Adipose tissue (tissue), 3 donors: ENCODE measurements around the gene MCAM. TPM values are rescaled to one million over a fixed set of nuclear protein-coding genes. Genes with fewer than 3 reads are reported as not detected.

Experiments
- H3K27ac ChIP-seq: one replicate; pipeline ENCODE4 v1.5.1; 2013; ENCODE audit warnings: low read depth, low read length
- WGBS, 3 donors: extraction: QIAGEN DNeasy Blood & Tissue Kit; methylation state at CpG; one replicate each; pipeline ENCODE4 v1.1.7; 2013; 5-methylcytosine and 5-hydroxymethylcytosine counted together
- polyA plus RNA-seq, 3 donors: library from polyadenylated mRNA; stranded (reverse); fragments of 200-250 nt; gene quantifications; one replicate each; pipeline ENCODE4 v1.2.3, GENCODE V29; 2013
- donor health status: healthy with polysubstance abuse.
- donor health status: Bipolar disorder and iron deficiency.
- donor health status: healthy.

MCAM gene
- polyA plus RNA-seq, 3 donors, result 45.3 to 517 (median 120) TPM

DNA sequence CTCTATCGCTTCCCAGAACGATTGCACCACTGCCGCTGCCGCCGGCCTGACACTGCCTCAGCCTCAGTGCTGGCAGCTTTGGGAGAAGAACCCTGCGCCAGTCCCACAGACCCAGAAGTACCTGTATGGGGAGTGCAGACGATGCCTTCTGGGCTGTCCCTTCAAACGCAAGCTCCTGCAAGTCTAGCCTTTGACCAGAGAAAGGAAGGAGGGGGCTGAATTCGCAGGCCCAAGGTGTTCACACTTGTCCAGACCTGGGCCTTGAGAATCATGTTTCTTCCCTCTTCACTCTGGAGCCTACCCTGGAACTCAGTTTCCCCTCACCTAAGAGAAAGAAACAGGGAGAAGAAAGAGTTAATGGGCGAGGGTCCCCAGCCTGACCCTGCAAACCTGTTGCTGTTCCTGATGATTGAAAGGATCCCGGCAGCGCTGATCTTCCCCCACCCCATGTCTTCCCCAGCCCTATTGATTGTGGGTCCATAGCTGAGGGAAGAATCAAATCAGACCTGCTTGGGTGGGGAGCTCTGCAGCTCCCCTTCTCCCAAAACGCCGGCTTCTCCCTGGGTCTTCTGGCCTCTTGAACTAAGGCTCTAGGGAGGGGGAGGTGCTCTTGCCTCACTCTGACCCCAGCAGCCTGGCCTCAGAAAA lies 786 bp upstream of the MCAM start:
- WGBS, 3 donors, result 53 to 77% (median 57%) methylated on average over 14 of the region's 14 CpGs
- H3K27ac ChIP-seq, result no peak overlapping the region

DNA sequence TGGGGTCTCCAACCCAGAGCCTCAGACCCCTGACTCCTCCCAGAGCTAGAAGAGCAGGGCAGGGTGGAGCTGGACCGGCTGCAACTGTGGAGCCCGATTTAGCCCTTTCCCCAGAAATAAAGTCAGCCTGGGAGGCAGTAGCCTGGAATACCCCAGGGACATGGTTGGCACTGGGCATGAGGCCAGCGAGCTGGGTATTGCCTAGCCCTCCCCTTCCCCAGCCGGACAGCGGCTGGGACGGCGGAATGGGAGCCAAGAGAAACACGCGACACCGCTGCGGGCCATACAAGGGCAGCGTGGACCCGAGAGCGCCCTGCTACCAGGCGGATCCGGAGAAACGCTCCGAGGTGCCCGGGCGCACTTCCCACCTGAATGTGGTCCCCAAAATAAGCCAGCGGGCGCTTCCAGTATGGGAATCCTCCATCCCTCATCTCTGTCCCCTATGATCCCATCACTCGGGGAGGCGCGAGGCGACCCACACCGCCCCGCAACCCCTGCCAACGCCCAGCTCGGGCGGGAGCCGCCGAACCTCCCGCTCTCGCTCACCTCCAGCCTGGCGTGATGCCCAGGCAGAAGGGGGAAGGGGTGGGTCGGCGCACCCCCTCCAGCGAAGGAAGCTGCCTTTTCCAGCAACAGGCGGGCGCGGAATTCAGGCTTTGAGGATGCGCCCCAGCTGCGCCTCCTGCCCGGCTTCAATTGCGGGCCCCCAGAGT lies 758 bp downstream of the MCAM start:
- 0 to 1% (median 1%) methylated on average over 33 to 46 of the region's 46 CpGs for WGBS, 3 donors
- peak overlapping the region; percentile 39 for H3K27ac ChIP-seq

DNA sequence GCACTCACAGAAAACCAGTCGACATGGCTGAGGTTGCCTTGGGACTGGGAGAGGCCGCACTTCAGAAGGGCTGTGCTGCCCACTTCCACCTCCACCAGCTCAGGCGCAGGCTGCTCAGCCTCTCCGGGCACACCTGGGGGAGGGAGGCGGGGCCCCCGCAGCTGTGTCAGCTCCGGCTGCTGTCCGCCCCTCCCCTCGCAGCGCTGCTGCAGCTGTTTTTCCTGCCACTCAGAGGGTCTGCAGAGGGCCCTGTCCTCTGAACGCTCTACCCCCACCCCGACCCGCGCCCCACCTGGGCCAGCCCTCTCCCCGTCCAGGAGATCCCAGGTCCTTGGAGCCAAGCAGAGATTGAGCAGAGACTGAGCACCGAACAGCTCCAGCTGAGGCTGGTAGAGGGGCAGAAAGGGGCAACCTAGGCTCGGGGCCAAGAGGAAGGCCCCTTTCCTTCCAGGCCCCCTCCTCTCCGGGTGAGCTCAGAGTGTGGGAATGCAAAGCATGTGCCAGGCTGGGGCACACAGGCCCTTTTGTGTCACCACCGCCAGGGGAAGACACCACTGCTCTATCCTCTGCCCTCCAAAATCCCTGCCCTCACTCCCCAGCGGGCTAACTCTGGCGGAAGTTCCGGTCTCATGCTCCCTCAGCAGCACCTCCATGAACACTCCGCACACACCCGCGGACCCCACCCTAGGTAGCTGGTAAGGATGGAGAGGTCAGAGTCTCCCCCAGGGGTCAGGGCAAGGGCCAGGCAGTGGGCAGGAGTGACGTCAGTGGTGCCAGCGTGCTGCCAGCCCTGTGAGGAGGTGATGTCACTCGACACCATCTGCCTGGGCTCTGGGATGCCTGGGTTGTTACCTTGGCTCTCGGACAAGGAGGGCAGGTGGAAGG lies 1.6 kb downstream of the MCAM start:
- no peak overlapping the region for H3K27ac ChIP-seq
- 5 to 13% (median 11%) methylated on average over 26 to 29 of the region's 29 CpGs for WGBS, 3 donors

DNA sequence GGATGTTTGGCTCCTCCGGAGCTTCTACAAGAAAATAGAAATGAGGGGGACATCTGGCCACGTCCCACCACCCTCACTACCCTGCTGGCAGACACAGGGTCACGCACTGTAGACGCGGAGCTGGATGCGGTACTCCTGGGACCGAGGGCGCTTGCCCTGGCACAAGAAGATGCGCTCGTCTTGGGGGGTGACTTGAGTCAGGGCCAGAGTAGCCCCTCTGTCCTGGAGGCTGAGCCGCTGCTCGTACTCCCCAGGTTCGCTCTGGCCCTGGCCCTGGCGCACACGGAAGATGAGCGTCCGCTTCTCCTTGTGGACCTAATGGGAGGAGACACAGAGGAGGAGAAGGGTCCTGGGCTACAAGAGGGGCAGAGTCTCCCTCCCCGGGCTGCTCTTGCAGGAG lies 2.2 kb downstream of the MCAM start:
- 59 to 76% (median 63%) methylated on average over 18 of the region's 18 CpGs for WGBS, 3 donors
- H3K27ac ChIP-seq, result no peak overlapping the region

DNA sequence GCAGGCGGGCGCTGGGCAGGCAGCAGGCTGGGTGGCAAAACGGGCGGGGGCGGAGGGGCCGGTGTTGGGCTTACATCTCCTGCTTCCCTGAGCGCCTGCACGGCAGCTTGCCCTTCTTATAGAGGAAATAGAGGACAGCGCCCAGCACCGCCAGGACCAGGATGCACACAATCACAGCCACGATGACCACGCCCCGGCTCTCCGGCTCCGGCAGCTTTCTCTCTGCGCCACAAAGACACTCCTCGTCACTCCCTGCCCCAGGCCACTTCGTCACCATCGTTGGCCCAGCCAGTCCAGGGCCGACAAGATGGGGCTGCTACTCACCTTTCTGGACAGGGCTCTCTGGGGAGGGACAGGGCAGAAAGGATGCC lies 6.3 kb downstream of the MCAM start:
- WGBS, 3 donors, result 79 to 85% (median 80%) methylated on average over 20 of the region's 20 CpGs
- no peak overlapping the region for H3K27ac ChIP-seq

DNA sequence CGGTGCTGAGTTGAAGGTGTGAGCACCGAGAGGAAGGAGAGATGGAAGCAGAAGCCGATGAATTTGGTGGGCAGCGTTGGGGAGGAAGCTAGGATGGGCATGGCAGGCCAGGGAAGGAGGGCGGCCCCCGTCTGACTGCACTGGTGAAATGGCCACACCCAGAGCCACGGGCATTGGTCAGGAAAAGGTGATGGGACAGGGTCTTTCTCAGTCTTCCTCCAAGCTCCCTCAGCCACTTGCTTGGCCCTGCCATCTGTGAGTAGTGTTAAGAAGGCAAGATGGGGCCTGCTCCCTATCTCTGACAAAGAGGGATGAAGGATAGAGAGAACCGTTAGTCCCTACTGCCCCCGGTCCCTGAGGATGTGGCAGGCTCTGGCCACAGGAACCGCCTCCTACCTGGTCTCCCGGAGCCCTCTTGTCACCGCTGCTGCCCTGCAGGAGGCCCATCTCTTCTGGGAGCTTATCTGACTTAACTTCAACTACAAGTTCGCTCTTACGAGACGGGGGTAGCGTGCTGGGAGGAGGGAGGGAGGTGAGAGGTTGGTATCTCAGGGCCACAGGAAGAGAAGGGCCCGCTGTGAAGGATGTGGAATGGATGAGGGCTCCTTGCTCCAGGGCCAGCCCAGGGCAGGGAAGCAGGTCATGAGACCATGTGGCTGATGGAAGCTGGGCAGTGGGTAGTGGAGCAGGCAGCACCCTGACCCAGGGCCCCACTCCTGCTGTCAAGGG lies 6.8 kb downstream of the MCAM start:
- WGBS, 3 donors, result 81 to 87% (median 84%) methylated on average over 17 of the region's 17 CpGs
- H3K27ac ChIP-seq, result no peak overlapping the region

DNA sequence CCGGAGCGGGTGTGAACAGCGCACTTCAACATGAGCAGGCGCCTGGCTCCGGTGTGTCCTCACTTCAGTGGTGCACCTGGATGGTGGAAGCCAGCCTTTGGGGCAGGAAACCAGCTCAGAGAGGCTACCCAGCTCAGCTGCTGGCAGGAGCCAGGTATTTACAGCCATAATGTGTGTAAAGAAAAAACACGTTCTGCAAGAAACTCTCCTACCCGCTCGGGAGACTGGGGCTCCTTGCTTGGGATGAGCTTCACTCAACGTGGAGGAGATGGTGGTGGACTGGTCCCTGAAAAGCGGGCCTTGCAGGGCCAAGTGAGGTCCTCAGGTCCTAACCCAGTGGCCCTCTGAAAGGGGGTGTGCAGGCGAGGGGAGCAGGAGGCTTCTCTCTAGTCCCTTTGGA lies 7.5 kb downstream of the MCAM start:
- no peak overlapping the region for H3K27ac ChIP-seq
- 90 to 92% (median 92%) methylated on average over 11 of the region's 11 CpGs for WGBS, 3 donors

DNA sequence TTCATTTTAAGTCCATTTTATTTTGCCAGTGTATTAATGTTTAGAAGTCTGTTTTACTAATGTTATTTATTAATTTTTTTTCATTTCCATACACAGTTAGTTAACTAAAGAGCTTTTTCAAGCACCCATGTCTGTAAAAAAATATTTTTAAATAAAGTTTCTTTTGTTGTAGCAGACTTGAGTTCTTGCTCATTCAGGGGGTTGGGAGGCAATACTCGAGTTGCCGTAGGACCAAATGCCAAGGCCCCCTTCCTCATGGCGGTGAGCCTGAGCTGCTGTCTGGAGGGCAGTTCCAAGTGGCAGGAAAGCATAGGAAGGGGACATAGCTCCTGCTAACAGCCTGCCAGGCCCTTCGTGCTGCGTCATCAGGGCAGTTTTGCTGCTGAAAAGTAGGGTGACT lies 9.0 kb downstream of the MCAM start:
- no peak overlapping the region for H3K27ac ChIP-seq
- 65 to 81% (median 76%) methylated on average over 5 of the region's 5 CpGs for WGBS, 3 donors

DNA sequence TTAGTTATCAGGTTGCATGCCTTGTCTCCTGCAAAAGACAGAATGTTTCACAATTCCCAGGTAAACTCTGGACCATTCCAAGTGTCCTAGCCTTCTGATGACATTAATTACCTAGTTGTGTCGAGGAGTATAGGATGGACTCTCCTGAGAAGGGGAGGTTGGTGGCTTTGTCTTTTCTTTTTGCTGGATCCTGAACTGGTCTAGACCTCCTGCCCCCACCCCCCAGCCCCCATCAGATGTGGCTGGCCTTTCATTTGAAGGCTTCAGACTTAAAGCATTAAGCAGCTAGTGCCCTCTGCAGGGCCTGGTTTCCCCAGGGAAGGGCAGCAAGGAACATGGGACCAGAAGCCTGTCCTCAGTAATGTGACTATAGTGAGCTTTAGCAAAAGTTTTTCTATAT lies 9.7 kb downstream of the MCAM start:
- H3K27ac ChIP-seq, result no peak overlapping the region
- WGBS, 3 donors, result 40 to 88% (median 85%) methylated on average over 1 of the region's 1 CpG

DNA sequence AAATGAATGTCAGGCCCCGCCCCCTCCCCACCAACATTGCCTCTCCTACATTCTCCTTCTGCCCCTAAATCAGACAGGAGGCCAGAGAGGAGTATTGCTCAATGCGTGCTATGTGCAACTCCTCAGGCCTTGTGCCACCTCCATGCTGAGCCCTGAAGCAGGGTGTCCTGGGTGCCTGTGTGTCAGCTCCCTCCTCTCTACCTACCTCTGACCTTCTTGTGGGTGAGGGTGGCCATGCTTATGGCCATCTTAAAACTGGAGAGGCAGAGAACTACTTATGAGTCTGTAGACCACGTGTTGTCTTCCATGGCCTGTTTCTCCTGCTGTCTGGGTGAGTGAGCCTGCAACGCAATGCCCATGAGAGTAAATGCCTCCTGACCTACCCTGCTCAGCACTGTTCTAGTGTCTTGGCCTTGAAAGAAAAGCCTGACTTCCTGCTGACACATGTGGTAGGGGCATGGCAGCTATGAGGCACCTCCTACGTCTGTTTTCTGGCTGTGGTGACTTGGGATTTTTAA lies 10.5 kb downstream of the MCAM start:
- no peak overlapping the region for H3K27ac ChIP-seq
- 52 to 70% (median 62%) methylated on average over 5 of the region's 5 CpGs for WGBS, 3 donors

DNA sequence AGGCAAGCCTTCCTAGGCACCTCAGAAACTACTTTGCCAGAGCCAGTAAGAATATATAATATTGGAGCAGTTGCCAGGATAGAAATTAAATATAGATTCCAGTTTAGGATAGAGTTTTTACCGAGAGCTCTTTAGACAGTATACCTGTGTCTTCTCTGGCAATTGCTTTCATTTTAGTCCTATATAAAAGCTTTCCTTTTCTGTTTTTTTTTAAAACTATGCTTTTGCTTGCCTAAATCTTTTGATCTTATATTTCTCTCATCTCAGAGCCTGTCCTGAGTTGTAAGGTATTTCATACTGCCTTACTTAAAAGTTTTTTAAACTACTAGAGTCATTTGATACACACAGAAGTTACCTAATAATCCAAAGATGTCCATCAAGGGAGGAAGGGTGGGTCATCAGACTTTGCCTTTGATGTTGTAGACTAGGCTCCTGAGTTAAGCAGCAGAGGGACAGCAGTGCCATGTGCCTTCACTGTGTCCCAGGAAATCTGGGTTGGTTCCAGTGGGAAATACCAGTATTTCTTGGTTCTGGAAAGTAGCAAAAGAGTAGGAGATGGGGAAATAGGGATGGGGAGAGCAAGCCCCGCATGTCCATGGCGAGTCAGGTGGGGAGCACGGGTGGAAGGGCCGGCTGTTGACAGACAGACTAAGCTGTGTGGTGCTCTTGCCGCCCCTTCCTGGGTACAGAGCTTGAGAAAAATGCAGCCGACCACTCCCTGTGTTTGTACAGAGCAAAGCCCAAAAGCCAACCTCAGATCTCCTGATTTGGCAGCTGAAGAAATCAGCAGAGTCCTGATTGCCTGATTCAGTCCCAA lies 11.2 kb downstream of the MCAM start:
- WGBS, 3 donors, result 80 to 97% (median 82%) methylated on average over 7 of the region's 7 CpGs
- H3K27ac ChIP-seq, result no peak overlapping the region

DNA sequence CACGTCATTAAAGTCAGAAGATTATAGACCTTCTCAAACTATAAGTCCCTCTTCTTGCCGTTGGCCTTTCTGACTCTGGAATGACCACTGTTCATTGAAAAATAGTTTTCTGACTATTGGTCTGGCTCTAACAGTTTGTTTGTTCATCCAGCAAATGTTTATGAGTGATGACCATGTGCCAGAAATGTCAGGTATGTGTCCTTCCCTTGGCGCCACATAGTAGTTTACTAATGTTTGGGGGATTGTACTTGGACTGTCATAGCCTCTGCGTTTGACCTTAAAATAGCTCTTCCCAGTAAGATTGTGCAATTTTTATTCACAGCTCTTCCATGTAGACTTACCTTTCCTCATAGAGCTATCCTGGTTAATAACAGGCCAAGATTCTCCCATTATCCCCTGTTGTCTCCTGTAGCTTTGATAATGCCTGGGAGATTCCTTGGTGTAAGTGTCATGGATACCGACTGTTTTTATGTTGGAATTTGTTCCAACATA lies 13.7 kb downstream of the MCAM start:
- no peak overlapping the region for H3K27ac ChIP-seq
- WGBS, 3 donors, result 91 to 92% (median 91%) methylated on average over 5 of the region's 5 CpGs

DNA sequence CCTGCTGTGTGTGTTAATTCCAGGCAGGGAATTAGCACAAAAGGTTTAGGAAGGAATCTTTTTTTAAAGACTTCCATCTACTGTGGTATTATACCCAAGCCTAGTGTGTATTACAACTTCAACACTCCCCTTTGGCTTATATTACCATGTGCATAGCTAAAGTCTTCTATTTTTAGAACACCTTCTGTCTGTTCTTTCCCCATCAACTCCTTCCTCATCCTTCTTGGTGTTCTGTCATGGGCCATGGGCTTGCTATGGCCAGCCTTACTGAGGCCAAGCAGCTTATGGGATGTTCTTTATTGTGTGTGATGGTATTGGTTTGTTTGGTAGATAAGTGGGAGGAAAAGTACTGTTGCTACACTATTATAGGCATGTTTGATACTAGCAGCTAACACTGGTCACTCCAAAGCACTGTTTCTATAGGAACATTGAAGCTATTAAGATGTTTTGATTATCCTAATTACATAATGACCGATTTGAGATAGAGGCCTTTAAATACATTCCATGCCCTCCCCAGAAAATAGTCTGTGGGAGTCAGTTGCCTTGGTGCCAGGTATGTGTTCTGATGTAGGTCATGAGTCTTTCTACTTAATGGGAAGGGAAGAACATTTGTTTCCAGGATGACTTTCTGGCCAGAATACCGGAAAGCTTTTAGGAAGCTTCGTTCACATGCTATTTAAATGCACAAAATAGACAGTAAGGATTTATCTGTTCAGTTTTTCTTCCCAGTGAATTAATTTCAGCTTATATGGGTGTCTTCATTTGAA lies 16.5 kb downstream of the MCAM start:
- H3K27ac ChIP-seq, result no peak overlapping the region
- 56 to 82% (median 70%) methylated on average over 3 of the region's 3 CpGs for whole genome bisulfite sequencing, 3 donors

DNA sequence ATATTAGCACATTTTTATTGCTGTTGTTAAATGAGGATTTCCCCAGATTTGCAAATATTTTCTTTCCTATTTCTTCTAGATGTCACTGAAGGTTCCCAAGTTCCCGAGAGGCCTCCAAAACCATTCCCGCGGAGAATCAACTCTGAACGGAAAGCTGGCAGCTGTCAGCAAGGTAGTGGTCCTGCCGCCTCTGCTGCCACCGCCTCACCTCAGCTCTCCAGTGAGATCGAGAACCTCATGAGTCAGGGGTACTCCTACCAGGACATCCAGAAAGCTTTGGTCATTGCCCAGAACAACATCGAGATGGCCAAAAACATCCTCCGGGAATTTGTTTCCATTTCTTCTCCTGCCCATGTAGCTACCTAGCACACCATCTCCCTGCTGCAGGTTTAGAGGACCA lies 17.5 kb downstream of the MCAM start:
- 96% methylated on average over 9 of the region's 9 CpGs for WGBS, 3 donors
- no peak overlapping the region for H3K27ac ChIP-seq

DNA sequence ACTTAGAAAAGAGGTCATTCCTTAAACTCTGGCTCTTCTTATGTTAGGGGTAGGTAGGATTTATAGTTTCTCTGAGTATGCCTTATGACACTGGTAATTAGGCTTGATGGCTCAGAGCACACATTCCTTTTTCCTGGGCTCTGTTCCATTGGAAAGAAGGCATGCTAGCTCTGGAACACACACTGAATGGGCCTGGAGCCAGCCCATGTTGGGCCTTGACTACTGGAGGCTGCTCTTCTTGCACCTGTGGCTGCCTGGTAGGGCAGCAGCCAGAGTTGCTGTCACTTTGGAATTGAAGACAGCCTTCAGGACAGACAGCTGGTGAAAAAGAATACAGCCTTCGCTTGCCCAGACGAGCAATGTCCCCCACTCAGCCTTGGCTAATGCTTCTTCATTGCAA lies 18.2 kb downstream of the MCAM start:
- 91 to 95% (median 93%) methylated on average over 2 of the region's 2 CpGs for WGBS, 3 donors
- no peak overlapping the region for H3K27ac ChIP-seq

DNA sequence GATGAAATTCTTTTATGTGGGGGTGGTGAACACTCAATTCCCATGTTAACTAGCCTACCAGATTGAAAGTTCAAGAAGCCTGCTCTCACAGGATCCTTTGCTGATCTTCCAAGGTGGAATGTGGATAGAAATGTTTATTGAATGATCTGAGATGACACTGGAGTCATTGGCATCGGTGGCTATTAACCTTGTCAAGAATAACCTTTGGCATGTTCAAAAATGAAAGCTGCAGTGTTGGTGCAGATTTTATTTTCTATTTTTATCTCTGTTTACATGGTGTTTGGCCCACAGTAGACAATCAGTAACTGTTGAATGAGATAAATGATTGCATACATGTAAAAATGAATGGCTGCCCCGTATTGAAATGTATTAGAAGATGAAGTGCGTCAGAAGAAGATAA lies 19.0 kb downstream of the MCAM start:
- H3K27ac ChIP-seq, result no peak overlapping the region
- 54 to 80% (median 70%) methylated on average over 3 of the region's 3 CpGs for WGBS, 3 donors

DNA sequence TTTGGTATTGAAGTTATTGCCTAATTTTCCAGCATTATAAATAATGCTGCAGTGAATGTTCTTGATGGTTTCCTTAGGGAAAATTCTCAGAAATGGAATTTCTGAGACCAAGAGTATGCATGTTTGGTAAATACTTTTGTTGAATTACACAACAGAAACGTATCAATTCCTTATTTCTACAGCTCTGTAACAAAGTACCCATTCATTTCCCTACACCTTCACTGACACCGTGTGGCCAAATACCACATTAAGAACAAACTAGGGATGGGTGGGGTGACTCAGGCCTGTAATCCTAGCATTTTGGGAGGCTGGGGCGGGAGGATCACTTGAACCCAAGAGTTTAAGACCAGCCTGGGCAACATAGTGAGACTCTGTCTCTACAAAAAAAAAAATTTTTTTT lies 21.8 kb downstream of the MCAM start:
- WGBS, 3 donors, result 44 to 63% (median 47%) methylated on average over 3 of the region's 3 CpGs
- no peak overlapping the region for H3K27ac ChIP-seq
